Measurements from ENCODE around the gene ETV3.

- TF ChIP-seq POLR2A (IDR thresholded peaks at IDR 0.05) (no peak), POLR2AphosphoS5 (IDR thresholded peaks at IDR 0.05) (no peak), CTCF (IDR thresholded peaks at IDR 0.05) (no peak)
Measured at GRCh38 chr1:157170677-157171515, 32.7 kb upstream of the ETV3 start.
